Sigmoid colon (tissue), 4 donors: ENCODE results near the gene SELENOV.

ENCODE experiments used
- CTCF ChIP-seq, 4 experiments: fragments of 450-650 bp in 3 of 4; fragments of 200-600 bp in 1 of 4; IDR thresholded peaks; one replicate each; pipeline ENCODE4 v1.5.1; 2016 to 2019; ENCODE audit warnings: antibody characterized with exemption in 4 of 4, mild to moderate bottlenecking in 3 of 4, moderate library complexity in 2 of 4
- EP300 ChIP-seq, 4 donors: sonication (generic); formaldehyde crosslinking; IDR thresholded peaks; one replicate each; pipeline ENCODE4 v1.6.1; 2017; ENCODE audit warnings: antibody characterized with exemption in 4 of 4
- POLR2A ChIP-seq, 2 donors: fragments of 450-650 bp; IDR thresholded peaks; one replicate each; pipeline ENCODE4 v1.6.1; 2016; ENCODE audit warnings: antibody characterized with exemption in 2 of 2, mild to moderate bottlenecking in 2 of 2, moderate library complexity in 2 of 2

GRCh38 chr19:39515551-39516191, 732 bp downstream of the SELENOV start:
- TF ChIP-seq POLR2A (IDR thresholded peaks at IDR 0.05) (no peak), CTCF (IDR thresholded peaks at IDR 0.05) (no peak), EP300 (IDR thresholded peaks at IDR 0.05) (no peak)
